CD4-positive, alpha-beta T cell (primary cell): Measurements from ENCODE around the gene SLC26A9. TPM values are rescaled to one million over a fixed set of nuclear protein-coding genes. Genes with fewer than 3 reads are reported as not detected.

ENCODE experiments used
- ATAC-seq: fragments of 200-7000 bp; cut with Tn5 transposase; one replicate; pipeline ENCODE4 v1.10.0; 2022; ENCODE audit warnings: mild to moderate bottlenecking; ENCODE audit not compliant: poor library complexity
- CTCF ChIA-PET: fragments of 350-600 bp; sonication (Branson Sonifier 250); formaldehyde crosslinking; loops from one replicate; lab custom pipeline; 2021; ENCODE audit warnings: antibody characterized with exemption, inconsistent platforms; lab: Charles Lee
- POLR2A ChIA-PET: fragments of 350-600 bp; sonication (Branson Sonifier 250); formaldehyde crosslinking; loops from one replicate; lab custom pipeline; 2021; ENCODE audit warnings: antibody characterized with exemption, inconsistent platforms; lab: Charles Lee
- DNase-seq, 14 experiments: peaks; one replicate each; pipeline ENCODE4 v3.0.0-alpha.2; 2013 to 2020; ENCODE audit warnings: mixed read lengths in 2 of 14
- H3K27ac ChIP-seq, 2 donors: one replicate each; pipeline versions ENCODE4 v1.5.1 to v1.7.0; 2013; ENCODE audit warnings: low read length in 2 of 2, low read depth in 1 of 2, mild to moderate bottlenecking in 1 of 2
- H3K27me3 ChIP-seq, 2 experiments: 1 replicate in 1 of 2; 2 replicates in 1 of 2; pipeline versions ENCODE4 v1.6.1 to v1.7.0; 2013; ENCODE audit warnings: low read length in 2 of 2, control low read depth in 1 of 2, mild to moderate bottlenecking in 1 of 2, moderate library complexity in 1 of 2; ENCODE audit not compliant: insufficient read depth in 2 of 2, control insufficient read depth in 1 of 2
- H3K36me3 ChIP-seq: one replicate; pipeline ENCODE4 v1.6.1; 2013; ENCODE audit warnings: low read length, control low read depth; ENCODE audit not compliant: insufficient read depth
- H3K4me1 ChIP-seq: one replicate; pipeline ENCODE4 v1.6.1; 2013; ENCODE audit warnings: low read length, control low read depth; ENCODE audit not compliant: insufficient read depth
- H3K4me3 ChIP-seq: one replicate; pipeline ENCODE4 v1.5.1; 2013; ENCODE audit warnings: mild to moderate bottlenecking, low read length, moderate library complexity
- H3K9me3 ChIP-seq, 2 experiments: 1 replicate in 1 of 2; 2 replicates in 1 of 2; pipeline versions ENCODE4 v1.6.1 to v1.7.0; 2013; ENCODE audit warnings: low read length in 2 of 2, mild to moderate bottlenecking in 2 of 2, control low read depth in 1 of 2, moderate library complexity in 1 of 2; ENCODE audit not compliant: control insufficient read depth in 1 of 2, insufficient read depth in 1 of 2
- H3K27ac Mint-ChIP-seq: one replicate; pipeline ENCODE4 v1.8.0; 2020; ENCODE audit warnings: mixed read lengths
- H3K27me3 Mint-ChIP-seq: one replicate; pipeline ENCODE4 v1.8.0; 2021; ENCODE audit warnings: mixed read lengths
- H3K36me3 Mint-ChIP-seq: one replicate; pipeline ENCODE4 v1.8.0; 2021; ENCODE audit warnings: low read depth, mixed read lengths
- H3K4me1 Mint-ChIP-seq: one replicate; pipeline ENCODE4 v1.8.0; 2021; ENCODE audit warnings: low read depth, mixed read lengths
- H3K4me3 Mint-ChIP-seq: one replicate; pipeline ENCODE4 v1.8.0; 2020; ENCODE audit warnings: mild to moderate bottlenecking, mixed read lengths
- H3K9me3 Mint-ChIP-seq: one replicate; pipeline ENCODE4 v1.8.0; 2020; ENCODE audit warnings: mixed read lengths
- intact Hi-C, 2 experiments: fragments of 100-400 bp; cut with DNase I in 1 of 2; cut with micrococcal nuclease in 1 of 2; formaldehyde crosslinking; loops; one replicate each; pipeline versions ENCODE4 v1.15.1 to v1.9.0; 2023 to 2025; cut with DNase I, micrococcal nuclease
- total RNA-seq, 174 experiments: library from RNA in 2 of 174; stranded (reverse) in 2 of 174; gene quantifications; one replicate each; pipeline ENCODE4 v1.2.3 and lab custom pipeline; 2021 to 2026
- TF ChIP-seq, protein P1 (sequence below): fragments of 200-600 bp; IDR thresholded peaks from one replicate; pipeline ENCODE4 v1.8.0; 2022; ENCODE audit warnings: antibody characterized with exemption, mild to moderate bottlenecking

Gene SLC26A9
- total RNA-seq, 2 experiments from 2014 or later, result not detected

DNA sequence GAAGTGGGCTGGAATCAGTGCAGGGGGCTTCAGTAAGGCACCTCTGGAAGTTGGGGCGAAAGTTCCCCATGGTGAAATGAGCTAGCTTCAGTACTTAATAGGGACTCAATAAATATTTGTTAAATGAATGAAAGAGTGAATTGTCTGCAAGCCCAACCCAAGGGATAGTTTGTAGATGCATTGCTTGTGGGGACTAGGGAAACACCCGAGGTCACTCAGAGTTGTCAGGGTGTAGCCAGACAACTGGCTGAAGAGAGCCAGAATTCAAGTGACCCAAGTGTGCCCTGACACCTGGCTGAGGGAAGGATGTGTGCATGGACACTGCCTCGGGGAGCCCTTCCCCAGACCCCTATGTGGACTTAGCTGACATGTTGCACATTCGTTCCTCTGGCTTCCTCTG is 1.3 kb upstream of the SLC26A9 start:
- H3K4me1 Mint-ChIP-seq, result no peaks in the 10 kb centered on the region
- TF ChIP-seq, protein P1, sequence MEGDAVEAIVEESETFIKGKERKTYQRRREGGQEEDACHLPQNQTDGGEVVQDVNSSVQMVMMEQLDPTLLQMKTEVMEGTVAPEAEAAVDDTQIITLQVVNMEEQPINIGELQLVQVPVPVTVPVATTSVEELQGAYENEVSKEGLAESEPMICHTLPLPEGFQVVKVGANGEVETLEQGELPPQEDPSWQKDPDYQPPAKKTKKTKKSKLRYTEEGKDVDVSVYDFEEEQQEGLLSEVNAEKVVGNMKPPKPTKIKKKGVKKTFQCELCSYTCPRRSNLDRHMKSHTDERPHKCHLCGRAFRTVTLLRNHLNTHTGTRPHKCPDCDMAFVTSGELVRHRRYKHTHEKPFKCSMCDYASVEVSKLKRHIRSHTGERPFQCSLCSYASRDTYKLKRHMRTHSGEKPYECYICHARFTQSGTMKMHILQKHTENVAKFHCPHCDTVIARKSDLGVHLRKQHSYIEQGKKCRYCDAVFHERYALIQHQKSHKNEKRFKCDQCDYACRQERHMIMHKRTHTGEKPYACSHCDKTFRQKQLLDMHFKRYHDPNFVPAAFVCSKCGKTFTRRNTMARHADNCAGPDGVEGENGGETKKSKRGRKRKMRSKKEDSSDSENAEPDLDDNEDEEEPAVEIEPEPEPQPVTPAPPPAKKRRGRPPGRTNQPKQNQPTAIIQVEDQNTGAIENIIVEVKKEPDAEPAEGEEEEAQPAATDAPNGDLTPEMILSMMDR, result no peak
- peaks cover 16 to 29% of the 10 kb centered on the region in 2 experiments for H3K27me3 ChIP-seq

DNA sequence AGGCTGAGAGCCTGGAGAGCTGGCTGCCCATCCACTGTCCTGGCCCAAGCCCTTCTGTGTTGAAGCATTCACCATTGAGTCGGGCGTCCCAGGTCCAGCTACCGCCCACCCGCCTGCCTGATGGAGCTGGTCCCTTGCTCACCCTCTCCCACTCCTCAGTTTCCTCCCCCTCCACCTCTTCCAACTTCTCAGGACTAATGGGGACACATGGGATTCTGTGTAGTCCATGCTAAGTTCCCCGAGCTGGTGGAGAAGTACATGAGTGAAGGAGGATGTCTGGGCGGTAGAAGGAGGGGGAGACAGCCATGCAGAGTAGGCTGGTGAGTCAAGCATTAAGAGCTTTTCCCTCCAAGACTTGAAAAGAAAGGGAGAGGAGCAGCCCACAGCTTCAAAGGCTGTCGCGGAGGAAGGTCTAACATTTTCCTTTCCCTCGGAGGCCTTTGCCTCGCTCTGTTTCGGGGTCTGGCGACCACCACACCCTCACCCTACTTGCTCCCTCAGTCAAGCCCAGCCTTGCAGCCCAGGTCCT is 561 bp downstream of the SLC26A9 start:
- no peak overlapping the region for H3K27ac Mint-ChIP-seq
- TF ChIP-seq, protein P1, result no peak
- POLR2A ChIA-PET, result no interaction called here
- ATAC-seq (no peak), DNase-seq (no peak)
- intact Hi-C loops, result no loop called here
- Histone ChIP-seq H3K4me3 (no peak overlapping the region), H3K27ac (no peak overlapping the region), H3K36me3 (no peaks in the 10 kb centered on the region), H3K4me1 (no peaks in the 10 kb centered on the region), H3K27me3 (peaks cover 23 to 37% of the 10 kb centered on the region in 2 experiments), H3K9me3 (no peaks in the 10 kb centered on the region)
- H3K4me1 Mint-ChIP-seq, result no peaks in the 10 kb centered on the region
- H3K27me3 Mint-ChIP-seq, result peaks cover 68% of the 10 kb centered on the region
- H3K9me3 Mint-ChIP-seq, result no peaks in the 10 kb centered on the region
- CTCF ChIA-PET, result no interaction called here
- H3K4me3 Mint-ChIP-seq, result no peak overlapping the region
- H3K36me3 Mint-ChIP-seq, result no peaks in the 10 kb centered on the region

More for the DNA sequence above, 1.3 kb upstream of the SLC26A9 start:
- H3K27ac Mint-ChIP-seq, result no peak overlapping the region
- POLR2A ChIA-PET, result no interaction called here
- H3K4me3 ChIP-seq, result no peak overlapping the region
- CTCF ChIA-PET, result no interaction called here
- H3K27ac ChIP-seq, result no peak overlapping the region
- H3K36me3 Mint-ChIP-seq, result no peaks in the 10 kb centered on the region
- ATAC-seq (no peak), DNase-seq (no peak)
- no peak overlapping the region for H3K4me3 Mint-ChIP-seq
- H3K9me3 Mint-ChIP-seq, result no peaks in the 10 kb centered on the region
- H3K9me3 ChIP-seq, result no peaks in the 10 kb centered on the region
- intact Hi-C loops, result no loop called here
- H3K27me3 Mint-ChIP-seq, result peaks cover 52% of the 10 kb centered on the region
- H3K4me1 ChIP-seq, result no peaks in the 10 kb centered on the region
- H3K36me3 ChIP-seq, result no peaks in the 10 kb centered on the region

DNA sequence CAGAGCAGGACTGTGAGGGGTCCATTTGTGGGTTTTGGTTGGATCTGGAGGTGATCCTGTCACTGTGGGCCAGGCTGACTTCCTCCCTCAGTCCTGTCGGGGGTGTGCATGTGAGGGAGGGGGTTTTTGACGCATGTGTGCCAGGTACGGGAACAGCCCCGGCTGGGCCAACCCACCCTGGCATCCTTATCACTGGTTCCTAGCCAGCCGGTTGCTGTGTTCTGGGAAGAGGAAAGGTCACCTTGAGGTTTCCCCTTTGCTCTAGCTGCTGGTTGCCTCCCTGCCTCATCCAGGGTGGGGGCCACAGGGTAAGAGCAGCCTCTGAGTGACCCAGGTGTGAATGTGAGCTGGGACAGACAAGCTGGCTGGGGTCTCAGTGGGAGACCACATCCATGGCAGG is 2.5 kb downstream of the SLC26A9 start:
- H3K27me3 ChIP-seq, result peaks cover 22 to 37% of the 10 kb centered on the region in 2 experiments
- no peaks in the 10 kb centered on the region for H3K36me3 ChIP-seq
- ChIA-PET CTCF (no interaction called here), POLR2A (no interaction called here)
- intact Hi-C loops, result no loop called here
- H3K4me1 ChIP-seq, result no peaks in the 10 kb centered on the region
- Mint-ChIP-seq H3K9me3 (no peaks in the 10 kb centered on the region), H3K4me3 (no peak overlapping the region), H3K27ac (no peak overlapping the region), H3K27me3 (peaks cover 80% of the 10 kb centered on the region), H3K4me1 (no peaks in the 10 kb centered on the region), H3K36me3 (no peaks in the 10 kb centered on the region)
- no peaks in the 10 kb centered on the region for H3K9me3 ChIP-seq
- DNase-seq (no peak), ATAC-seq (no peak)
- H3K4me3 ChIP-seq, result no peak overlapping the region
- TF ChIP-seq, protein P1, result no peak
- H3K27ac ChIP-seq, result no peak overlapping the region
